IPS-11a (cell line): ENCODE measurements around the gene CYB5B.
A peak's percentile ranks its signal among the peaks of the same experiment; 100 is the strongest.
"Not testable (repeated sequence)": the region's sequence is repeated elsewhere in the genome, so short reads cannot be mapped to it uniquely, and the experiment has no call there.

Experiments
- H3K4me3 ChIP-seq: one replicate; pipeline ENCODE4 v1.5.1; 2013; ENCODE audit warnings: low read depth, low read length, control low read depth

CYB5B gene

DNA sequence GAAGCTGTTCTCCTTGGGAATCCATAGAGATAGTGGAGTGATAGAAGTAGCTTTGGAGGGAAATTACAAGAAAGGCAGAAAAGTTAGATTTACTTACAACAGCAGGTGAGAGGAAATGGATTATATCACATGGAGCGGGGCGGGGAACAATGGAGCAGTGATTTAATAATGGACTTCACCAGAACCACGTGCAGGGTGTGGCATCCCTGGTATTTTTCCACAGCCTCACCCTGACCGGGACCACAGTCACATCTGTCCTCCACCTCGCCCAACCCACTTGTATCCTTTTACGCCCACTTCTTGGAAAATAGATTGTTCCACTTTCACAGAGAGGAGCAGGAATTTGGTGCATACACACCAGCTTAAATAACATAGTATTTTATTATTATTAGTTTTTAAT, 15.9 kb upstream of the CYB5B start:
- no peak overlapping the region for H3K4me3 ChIP-seq

DNA sequence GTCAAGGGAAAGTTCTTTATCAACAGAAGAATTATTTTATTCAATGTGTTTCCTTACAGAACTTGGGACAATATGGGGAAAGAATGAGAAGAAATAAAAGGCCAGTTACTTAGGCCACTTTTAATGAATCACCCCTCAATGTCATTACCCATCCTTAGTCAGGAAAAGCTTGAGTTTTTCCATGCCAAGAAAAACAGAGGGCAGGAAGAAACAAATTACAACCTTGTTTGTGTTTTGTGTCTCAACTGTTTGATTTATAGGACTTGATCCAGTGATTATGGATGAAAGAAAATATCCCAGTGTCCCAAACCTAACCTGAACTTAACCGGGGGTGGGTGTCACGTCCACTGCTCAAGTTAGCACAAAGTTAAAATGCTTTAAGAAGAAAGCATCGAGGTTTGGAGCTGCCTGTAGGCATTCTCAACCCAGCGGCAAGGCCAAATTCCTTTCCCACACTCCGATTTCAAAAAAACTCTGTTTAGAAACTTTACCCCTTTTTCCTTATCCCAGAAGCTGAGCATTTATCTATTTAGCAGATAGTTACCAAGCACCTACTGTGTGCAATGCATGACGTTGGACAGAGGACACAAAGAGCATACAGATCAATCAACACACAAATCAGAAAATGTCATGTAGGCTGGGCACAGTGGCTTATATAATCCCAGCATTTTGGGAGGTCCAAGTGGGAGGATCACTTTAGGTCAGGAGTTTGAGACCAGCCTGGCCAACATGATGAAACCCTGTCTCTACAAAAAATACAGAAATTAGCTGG, 14.0 kb upstream of the CYB5B start:
- H3K4me3 ChIP-seq, result no peak overlapping the region

DNA sequence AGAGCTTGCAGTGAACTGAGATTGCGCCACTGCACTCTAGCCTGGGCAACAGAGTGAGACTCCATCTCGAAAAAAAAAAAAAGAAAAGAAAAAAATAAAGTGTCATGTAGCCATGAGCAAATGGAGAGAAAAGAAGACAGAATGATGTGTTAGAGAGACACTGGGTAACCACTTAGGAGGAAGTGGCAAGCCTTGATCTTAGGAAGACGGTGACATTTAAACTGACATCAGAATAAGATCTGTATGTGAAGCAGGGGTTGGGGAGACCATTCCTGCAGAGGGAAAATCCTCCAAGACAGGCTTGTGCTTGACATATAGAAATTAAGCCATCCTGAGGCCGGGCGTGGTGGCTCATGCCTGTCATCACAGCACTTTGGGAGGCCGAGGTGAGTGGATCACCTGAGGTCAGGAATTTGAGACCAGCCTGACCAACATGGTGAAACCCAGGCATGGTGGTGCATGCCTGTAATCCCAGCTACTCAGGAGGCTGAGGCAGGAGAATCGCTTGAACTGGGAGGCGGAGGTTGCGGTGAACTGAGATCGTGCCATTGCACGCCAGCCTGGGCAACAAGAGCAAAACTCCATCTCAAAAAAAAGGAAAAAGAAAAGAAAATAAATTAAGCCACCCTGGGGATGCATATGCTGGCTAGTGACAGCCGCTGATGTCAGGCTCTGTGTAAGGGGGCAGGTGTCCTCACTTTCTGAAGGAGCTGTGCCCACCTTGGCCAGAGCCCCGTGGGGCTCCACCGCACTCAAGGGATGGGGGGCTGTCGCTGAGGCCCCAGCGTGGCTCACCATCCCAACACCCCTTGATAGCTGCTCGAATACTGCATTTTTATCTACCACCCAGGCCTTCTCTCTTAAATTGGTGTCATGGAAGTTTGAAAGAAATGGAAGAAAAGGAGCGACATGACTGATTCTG, 13.1 kb upstream of the CYB5B start:
- no peak overlapping the region for H3K4me3 ChIP-seq

DNA sequence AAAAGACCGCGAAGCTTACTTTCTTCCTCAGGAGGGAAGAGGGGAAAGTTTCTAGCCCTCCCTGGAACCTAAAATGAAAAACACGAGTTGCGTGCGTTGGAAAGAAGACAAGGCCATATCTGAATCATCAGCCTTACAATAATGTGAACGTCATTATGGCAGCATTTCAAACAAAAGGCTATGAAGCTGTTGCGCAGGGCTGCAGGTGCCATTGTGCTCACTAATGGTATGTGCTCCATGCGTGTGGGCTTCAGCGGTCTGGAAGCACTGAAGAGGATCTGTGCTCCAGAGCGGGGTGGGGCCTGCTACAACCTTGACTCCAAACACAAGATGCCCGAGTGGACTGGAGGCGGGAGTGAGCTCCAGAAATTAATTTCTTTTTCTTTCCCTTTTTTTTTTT, 12.1 kb upstream of the CYB5B start:
- no peak overlapping the region for H3K4me3 ChIP-seq

DNA sequence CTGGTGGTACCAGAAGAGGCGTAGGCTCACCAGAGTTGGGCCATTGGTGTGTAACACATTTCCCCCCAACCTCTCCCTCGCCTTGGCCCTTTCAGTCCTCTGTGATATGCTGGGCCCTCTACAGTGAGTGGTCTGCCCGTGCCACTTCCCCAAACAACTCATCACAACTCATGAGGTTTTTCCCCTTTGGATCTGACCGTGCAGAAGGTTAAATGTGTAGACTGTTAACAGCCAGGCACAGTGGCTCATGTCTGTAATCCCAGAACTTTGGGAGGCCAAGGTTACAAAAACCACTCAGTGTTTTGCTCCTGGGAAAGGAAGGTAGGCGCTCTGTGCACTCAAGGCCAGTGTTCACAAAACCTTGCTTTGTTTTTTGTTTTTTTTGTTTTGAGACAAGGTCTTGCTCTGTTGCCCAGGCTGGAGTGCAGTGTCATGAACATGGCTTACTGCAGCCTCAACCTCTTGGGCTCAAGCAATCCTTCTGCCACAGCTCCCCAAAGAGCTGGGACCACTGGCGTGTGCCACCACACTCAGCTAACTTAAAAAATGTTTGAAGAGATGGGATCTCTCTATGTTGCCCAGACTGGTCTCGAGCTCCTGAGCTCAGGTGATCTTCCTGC, 11.3 kb upstream of the CYB5B start:
- no peak overlapping the region for H3K4me3 ChIP-seq

DNA sequence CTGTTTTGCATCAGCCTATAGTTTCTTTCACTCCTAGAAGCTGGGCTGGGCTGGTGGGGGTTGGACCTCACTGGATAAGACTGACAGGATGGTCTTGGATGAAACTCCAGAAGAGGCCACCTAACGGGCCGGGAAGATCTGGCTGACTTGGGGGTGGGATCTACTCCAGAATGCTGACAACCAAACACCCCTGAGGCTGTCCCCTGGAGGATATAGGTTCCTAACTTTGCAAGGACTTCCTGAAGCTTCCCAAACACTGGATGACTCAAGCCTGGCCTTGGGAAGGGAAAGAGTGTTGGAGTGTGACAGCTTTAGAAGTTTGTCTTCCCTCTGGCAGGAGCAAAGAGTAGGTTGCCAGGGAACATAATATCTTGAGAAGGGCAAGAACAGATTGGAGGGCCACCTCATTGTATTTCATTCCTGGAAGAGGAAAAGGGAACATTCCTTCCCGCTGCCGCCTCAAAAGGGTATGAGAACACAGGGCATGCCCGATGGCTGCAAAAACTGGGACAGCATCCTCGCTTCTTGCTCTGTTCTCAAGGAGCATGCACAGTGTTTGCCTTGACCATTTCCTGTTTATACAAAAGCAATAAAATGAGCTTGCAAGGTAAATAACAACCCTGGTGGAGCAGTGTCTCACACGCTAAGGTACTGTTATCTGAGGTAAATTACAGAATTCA, 6.8 kb upstream of the CYB5B start:
- H3K4me3 ChIP-seq, result no peak overlapping the region

DNA sequence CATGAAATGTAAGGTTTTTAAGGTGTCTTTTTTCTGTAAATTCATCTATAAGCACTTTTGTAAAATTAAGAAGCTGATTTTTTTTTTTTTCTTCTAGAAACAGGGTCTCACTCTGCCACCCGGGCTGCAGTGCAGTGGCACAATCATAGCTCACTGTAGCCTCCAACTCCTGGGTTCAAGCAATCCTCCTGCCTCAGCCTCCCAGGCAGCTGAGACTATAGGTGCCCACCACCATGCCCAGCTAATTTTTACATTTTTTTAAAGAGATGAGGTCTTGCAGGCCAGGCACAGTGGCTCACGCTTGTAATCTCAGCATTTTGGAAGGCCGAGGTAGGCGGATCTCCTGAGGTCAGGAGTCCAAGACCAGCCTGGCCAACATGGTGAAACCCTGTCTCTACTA, 4.5 kb upstream of the CYB5B start:
- H3K4me3 ChIP-seq, result no peak overlapping the region

DNA sequence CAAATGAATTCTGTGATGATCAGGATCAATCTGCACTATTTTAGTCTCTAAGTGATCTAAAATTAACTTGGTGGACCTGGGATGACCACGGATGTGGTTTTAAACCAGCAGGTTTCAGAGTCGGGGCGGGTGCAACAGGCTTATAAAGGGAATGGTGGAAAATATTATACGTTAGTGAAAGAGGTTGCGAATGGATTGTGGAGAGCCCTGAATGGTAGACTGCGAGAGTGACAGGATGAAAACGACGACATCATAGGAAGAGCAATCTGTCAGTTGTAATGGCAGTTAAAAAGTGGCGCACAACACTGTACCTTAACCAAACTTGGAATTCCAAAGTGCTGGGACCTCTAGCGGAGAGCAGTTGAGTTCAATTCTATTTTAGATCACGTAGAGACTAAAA, 1.2 kb upstream of the CYB5B start:
- no peak overlapping the region for H3K4me3 ChIP-seq

DNA sequence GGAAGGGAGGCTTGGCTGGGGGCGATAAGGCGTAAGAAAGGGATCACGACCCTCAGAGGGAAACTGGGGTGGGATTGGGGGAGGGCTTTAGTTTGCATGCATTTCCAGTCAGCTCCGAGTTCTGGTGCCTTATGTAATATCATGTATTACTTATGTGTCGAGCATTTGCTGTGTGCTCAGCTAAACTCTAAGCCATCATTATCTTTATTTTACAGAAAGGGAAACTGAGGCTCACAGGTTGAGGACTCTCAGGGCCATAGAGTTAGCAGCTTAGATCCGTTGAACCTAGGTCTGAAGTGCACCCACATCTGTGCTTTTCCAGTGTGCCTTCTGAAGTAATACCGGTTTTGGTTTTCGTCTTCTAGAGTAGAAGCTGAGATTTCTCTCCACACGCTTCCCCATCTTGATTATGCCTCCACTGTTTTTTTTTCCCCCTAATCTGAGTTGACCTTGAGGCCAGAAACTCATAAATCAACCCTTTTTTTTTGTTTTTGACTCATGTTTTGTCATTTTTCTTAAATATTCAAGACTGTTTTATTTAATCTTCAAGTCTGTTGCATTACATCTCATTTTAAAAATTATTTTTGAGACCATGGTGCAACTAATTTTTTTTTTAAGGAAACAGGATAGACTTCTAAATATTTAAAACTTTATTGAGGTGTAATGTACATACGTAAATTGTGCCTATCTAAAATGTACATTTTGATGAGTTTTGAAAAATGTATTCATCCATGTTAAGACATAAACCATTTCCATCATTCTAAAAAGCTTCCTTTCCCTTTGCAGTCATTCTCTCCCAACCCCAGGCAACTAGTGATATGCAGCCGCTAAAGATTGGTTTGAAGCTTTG, 741 bp downstream of the CYB5B start:
- peak overlapping the region; percentile 91 for H3K4me3 ChIP-seq

DNA sequence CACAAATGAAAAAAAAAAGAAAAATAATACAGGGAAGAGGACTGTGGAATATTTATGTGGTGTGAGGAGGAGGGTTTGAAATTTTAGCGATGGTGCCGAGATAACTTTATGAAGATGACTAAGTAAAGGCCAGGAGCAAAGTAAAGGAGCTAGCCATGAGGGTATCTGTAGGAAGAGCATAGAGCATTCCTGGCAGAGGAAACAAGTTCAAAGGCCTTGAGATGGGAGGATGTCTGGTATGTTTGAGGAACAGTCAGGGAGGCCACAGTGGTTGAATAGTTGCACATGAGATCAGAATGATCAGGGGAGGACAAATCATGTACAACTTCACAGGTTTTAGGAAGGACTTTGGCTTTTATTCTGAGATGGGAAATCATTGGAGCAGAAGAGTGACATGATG, 4.2 kb downstream of the CYB5B start:
- no peak overlapping the region for H3K4me3 ChIP-seq

DNA sequence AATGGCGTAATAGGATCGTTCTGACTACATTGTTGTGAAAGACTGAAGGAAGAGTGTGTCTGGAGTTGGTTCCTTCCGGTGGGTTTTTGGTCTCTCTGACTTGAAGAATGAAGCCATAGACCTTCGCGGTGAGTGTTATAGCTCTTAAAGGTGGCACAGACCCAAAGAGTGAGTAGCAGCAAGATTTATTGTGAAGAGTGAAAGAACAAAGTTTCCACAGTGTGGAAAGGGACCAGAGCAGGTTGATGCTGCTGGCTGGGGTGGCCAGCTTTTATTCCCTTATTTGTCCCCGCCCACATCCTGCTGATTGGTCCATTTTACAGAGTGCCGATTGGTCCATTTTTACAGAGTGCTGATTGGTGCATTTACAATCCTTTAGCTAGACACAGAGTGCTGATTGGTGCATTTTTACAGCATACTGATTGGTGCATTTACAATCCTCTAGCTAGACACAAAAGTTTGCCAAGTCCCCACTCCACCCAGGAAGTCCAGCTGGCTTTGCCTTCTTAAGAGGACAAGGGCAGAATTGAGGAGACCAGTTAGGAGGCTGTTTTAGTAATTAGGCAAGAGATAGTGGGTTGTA, 4.7 kb downstream of the CYB5B start:
- not testable (repeated sequence) for H3K4me3 ChIP-seq

DNA sequence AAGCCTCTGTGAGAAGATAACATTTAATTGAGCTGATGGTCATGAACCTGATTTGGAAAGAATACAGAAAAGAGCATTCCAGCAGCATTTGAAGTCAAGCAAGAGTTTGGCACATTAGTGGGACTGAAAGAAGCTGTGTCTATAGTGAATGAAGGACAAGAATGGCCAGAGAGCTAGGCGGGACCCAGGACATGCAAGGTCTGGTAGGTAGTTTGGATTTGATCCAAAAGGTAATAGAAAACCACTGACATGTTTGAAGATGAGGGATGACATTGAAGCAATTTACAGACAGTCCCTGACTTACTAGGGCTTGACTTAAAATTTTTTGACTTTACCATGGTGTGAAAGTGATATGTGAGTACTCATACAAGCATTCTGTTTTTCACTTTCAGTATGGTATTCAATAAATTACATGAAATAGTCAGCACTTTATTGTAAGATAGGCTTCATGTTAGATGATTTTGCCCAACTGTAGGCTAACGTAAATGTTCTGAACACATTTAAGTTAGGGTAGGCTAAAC, 7.6 kb downstream of the CYB5B start:
- H3K4me3 ChIP-seq, result no peak overlapping the region

DNA sequence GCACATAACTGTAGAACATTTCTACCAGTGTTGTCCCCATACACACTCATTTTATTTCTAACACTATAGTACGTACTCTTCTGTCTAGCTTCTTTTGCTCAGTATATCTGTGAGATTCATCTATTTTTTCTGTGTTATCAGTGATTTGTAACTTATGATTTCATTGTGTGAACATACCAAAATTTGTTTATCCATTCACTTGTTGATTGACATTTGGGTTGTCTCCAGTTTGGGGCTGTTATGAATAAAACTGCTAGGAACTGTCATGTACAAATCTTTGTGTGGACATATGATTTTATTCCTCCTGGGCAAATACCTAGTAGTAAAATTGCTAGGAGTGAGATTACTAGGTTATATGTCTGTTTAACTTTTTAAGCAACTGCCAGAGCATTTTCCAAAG, 9.6 kb downstream of the CYB5B start:
- no peak overlapping the region for H3K4me3 ChIP-seq

DNA sequence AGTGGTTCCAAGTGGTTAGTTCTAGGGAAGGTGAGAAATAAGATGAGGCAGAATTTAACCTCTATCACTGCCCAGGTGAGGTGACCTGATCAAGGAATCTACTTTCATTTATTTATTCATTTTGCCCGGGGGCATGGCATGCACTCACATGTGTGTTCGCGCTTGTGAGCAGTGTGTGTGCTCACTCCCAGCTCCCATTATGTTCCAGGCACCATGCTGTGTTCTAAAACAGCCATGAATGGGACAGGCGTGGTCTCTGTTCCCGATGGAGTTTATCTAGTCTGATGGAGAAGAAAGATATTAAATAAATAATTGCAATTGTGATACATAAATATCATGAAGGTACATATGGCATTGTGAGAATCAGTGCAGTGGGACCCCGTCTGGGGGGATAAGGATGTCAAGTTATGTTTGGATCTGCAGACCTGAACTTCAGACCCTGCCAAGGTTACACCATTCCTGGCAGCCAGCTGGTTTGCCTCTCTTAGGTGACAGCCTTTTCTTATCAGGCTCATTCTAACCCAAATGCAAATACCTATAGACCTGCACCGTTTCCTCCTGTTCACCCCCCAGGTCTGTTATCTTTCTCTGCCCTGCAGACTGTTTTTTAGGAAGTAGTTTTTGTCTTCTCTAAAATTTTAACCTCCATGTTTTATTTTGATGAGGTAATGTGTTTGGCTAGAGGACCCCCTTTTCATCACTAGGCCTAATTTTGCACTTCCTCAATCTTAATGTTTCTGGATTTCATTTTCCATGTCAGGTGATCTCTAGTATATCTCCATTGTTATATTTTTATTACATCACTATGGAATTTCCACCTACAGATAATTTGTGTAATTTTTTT, 11.8 kb downstream of the CYB5B start:
- no peak overlapping the region for H3K4me3 ChIP-seq

DNA sequence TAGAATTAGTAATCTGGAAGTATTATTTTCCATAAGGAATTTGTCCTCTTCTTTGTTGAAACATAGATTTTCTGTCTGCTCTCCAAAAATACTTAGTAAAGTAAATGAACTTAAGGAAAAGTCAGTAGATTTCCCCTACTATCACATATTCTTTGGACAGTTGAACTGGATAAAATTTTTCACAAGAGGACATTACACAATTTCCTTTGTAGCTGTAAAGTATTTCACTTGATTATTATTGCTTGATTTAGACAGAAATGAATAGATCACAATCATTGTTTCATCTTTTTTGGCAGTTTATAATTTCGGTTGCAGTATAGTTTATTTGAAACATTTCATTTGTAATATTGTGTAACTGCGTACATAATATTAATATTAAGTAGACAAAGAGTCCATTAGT, 12.5 kb downstream of the CYB5B start:
- H3K4me3 ChIP-seq, result no peak overlapping the region

DNA sequence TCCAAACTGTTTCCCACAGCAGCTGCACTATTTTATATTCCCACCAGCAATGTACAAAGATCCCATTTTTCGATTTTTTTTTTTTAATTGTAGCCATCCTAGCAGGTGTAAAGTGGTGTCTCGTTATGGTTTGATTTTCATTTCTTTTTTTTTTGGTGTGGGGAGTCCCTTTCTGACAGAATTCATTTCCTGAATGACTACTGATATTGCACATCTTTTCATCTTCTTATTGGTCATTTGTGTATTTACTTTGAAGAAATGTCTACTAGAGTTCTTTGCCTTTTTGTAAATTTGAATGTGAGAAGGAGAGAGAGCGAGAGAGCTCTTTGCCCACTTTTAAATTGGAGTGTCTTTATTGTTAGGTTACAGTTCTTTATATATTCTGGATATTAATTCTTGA, 14.0 kb downstream of the CYB5B start:
- H3K4me3 ChIP-seq, result no peak overlapping the region

DNA sequence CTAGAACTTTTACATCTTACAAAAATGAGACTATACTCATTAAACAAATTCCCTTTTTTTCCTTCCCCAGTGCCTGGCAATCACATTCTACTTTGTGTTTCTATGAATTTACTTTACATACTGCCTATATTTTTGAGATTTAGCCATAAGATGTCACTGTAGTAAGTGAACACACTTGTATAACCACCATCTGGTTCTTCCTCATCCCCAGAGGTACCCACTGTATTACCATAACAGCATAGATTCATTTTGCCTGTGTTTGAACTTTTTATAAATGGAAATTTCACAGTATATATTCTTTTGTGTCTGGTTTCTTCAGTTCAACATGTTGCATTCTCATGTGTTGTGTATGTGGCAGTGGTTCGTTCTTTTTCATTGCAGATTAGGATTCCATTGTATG, 15.8 kb downstream of the CYB5B start:
- H3K4me3 ChIP-seq, result no peak overlapping the region

DNA sequence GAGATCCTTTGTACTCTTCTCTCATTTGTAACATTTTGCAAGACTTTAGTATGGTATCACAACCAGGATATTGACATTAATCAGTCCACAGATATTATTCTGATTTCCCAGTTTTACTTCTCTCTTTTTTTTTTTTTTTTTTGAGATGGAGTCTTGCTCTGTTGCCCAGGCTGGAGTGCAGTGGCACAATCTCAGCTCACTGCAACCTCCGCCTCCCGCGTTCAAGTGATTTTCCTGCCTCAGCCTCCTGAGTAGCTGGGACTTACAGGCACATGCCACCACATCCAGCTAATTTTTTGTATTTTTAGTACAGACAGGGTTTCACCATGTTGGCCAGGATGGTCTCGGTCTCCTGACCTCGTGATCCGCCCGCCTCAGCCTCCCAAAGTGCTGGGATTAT, 16.6 kb downstream of the CYB5B start:
- H3K4me3 ChIP-seq, result not testable (repeated sequence)
